Measurements from ENCODE around the gene RPTOR.
A peak's percentile ranks its signal among the peaks of the same experiment; 100 is the strongest.

RPTOR gene

GRCh38 chr17:80594431-80595269 is 50.0 kb downstream of the RPTOR start:
- no peak for TF ChIP-seq POLR2A (IDR thresholded peaks at IDR 0.05; ENCODE audit: low read length)
- TF ChIP-seq GATA1 (IDR thresholded peaks at IDR 0.05; ENCODE audit: low read depth, low read length) = no peak
- DNase-seq = no peak

DNA sequence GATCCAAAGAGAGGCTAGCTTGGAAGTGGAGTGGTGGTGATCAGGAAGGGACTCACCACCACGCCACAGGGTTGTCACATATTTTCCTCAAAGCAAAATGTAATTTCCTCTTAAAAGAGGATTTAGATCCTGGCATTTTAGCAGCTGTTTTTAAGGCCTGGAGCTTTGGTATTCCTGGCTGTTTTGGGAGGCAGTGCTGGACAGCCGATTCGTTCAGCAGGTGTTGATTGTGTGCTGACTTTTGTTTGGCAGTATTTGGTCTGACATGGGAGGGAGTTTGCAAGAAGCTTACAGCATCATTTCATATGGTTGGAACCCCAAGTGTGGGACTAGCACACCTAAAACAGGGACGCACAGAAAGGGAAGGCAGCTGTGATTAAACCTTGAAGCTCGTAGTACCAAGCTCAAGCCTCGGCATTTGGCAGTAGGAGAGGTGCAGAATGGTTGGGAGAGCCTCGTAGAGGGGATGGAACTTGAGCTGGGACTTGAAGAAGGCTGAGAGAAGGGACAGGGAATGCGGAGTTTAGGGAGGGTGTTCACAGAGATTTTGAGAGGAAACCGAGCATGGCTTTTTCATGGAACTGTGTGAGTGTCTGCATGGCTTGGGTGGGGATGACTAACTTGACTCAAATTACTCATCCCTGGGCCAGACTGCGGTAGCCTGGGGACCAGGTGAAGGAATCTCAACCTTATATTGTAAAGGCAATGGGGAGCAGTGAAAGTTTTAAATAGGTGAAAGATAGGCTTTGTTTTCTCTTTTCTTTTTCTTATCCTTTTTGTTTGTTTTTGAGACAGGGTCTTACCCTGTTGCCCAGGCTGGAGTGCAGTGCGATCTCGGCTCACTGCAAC is 52.3 kb downstream of the RPTOR start:
- TF ChIP-seq POLR2A (IDR thresholded peaks at IDR 0.05; ENCODE audit: low read length) (no peak), GATA1 (IDR thresholded peaks at IDR 0.05; ENCODE audit: low read depth, low read length) (no peak)
- no peak for DNase-seq

DNA sequence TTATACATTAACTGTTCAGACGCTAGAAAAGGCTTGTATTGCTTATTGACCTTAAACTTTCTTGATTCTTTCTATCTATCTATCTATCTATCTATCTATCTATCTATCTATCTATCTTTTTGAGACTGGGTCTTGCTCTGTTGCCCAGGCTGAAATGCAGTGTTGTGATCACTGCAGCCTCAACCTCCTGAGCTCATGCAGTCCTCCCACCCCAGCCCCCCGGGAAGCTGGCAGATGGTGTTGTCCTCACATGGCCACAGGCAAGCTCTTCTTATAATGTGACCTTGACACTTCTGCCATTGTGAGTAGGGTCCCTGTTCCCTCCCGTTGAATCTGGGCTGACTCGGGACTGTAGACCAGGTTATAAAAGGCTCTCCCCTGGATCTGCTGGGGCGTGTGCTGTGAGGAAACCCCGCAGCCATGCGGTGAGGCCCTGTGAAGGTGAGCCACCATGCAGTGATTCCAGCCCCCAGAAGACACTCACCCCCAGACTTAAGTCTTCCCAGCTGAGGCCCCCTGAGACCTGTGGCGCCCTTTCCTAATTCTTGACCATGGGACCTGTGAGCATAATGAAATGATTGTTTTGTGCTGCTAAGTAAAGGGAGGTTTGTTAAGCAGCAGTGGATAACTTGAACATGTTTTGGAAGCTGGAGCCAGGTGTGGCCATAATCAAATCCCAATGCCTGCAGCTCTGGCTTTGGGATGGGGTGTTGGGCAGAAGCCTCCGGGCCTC is 54.3 kb downstream of the RPTOR start:
- DNase-seq = no peak
- TF ChIP-seq POLR2A (IDR thresholded peaks at IDR 0.05; ENCODE audit: low read length) (no peak), GATA1 (IDR thresholded peaks at IDR 0.05; ENCODE audit: low read depth, low read length) (no peak)

DNA sequence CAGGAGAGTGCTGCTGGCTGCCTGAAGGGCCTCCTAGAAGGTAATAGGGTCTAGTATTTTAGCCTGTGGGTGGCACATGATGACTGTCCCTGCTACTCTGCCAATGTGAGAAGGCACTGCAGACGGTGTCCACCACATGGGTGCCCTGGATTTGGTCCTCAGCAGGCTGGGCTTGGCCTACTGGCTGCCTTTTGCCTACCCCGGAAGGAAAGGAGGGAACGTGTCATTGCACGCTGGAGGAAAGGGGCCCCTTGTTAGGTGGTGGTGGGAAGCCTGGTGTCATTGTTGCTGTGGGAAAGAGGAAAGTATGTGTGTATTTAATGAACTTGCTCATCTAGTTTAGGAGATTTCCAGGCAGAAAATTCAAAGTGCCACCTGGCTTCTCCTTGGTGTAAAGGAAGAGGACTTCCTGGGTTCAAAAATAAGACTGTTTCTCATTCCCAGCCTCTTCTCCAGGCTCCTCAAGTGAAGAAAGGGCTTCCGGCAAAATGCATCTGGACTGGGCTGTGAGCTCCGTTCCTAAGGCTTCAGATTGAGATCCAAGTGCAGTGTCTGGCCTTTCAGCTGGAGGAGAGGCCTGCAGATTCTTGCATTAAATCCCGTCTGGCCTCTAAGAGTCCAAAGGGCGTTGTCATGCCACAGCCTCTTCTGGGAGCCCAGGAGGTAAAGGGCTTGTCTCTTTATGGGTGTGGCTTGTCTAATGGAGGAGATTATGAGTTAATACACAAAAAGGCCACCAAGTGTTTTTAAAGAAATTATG is 55.1 kb downstream of the RPTOR start:
- peak; percentile 32 to 42 for DNase-seq
- no peak for TF ChIP-seq POLR2A (IDR thresholded peaks at IDR 0.05; ENCODE audit: low read length)
- no peak for TF ChIP-seq GATA1 (IDR thresholded peaks at IDR 0.05; ENCODE audit: low read depth, low read length)

DNA sequence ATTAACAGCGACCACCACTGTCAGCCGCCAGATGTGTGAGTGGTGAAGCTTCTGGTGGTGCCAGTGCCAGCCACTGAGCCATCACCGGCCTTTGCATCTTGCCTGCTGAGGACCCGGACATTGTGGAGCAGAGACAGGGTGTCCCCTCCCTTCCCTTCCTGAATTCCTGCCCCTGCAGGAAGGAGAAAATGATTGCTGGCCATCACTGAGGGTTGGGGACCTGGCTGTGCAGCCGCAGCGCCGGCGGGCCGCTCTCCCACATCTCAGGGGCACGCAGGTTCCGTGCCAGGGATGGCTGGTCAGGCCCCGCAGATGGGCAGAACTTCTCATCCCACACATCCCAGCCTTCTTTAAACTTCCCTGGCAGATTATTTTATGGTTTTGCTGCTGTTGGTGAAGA is 56.5 kb downstream of the RPTOR start:
- no peak for DNase-seq
- TF ChIP-seq GATA1 (IDR thresholded peaks at IDR 0.05; ENCODE audit: low read depth, low read length) (no peak), POLR2A (IDR thresholded peaks at IDR 0.05; ENCODE audit: low read length) (no peak)

DNA sequence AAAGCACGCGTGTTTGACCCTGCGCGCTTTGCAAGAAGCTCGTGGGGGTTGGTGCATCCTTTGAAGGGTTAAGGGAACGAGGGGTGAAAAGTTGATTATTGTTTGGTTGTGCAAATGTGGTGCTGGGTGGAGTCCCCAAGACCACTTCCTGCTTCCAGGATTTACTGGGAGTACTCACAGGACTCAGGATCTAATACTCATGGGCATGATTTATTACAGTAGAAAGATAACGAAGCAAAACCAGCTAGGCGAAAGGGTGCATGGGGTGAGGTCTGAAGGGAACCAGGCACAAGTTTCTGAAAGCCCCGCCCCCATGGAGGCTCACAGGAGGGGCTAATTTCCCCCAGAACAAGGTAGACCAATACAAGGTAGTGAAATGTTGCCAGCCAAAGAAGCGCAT is 58.8 kb downstream of the RPTOR start:
- TF ChIP-seq POLR2A (IDR thresholded peaks at IDR 0.05; ENCODE audit: low read length) (no peak), GATA1 (IDR thresholded peaks at IDR 0.05; ENCODE audit: low read depth, low read length) (no peak)
- DNase-seq = no peak

- TF ChIP-seq POLR2A (IDR thresholded peaks at IDR 0.05; ENCODE audit: low read length) (no peak), GATA1 (IDR thresholded peaks at IDR 0.05; ENCODE audit: low read depth, low read length) (no peak)
Observed at GRCh38 chr17:80604009-80604669, 59.5 kb downstream of the RPTOR start.

DNA sequence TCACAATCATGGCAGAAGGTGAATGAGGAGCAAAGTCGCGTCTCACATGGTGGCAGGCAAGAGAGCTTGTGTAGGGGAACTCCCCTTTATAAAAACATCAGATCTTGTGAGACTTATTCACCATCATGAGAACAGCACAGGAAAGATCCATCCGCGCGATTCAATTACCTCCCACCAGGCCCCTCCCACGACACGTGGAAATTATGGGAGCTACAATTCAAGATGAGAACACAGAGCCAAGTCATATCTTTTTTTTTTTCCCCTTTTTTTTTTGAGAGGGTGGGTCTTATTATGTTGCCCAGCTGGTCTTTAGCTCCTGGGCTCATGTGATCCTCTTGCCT is 60.0 kb downstream of the RPTOR start:
- DNase-seq = no peak
- TF ChIP-seq POLR2A (IDR thresholded peaks at IDR 0.05; ENCODE audit: low read length) (no peak), GATA1 (IDR thresholded peaks at IDR 0.05; ENCODE audit: low read depth, low read length) (no peak)

More at GRCh38 chr17:80604009-80604669, 59.5 kb downstream of the RPTOR start:
- DNase-seq = no peak

GRCh38 chr17:80605326-80606066 is 60.9 kb downstream of the RPTOR start:
- no peak for DNase-seq
- TF ChIP-seq GATA1 (IDR thresholded peaks at IDR 0.05; ENCODE audit: low read depth, low read length) (no peak), POLR2A (IDR thresholded peaks at IDR 0.05; ENCODE audit: low read length) (no peak)

- no peak for TF ChIP-seq GATA1 (IDR thresholded peaks at IDR 0.05; ENCODE audit: low read depth, low read length)
- no peak for TF ChIP-seq POLR2A (IDR thresholded peaks at IDR 0.05; ENCODE audit: low read length)
Observed at GRCh38 chr17:80608326-80608725, 63.7 kb downstream of the RPTOR start.

GRCh38 chr17:80609757-80610156 is 65.1 kb downstream of the RPTOR start:
- no peak for DNase-seq
- no peak for TF ChIP-seq GATA1 (IDR thresholded peaks at IDR 0.05; ENCODE audit: low read depth, low read length)

More at GRCh38 chr17:80608326-80608725, 63.7 kb downstream of the RPTOR start:
- DNase-seq = no peak

GRCh38 chr17:80611816-80612215 is 67.2 kb downstream of the RPTOR start:
- no peak for TF ChIP-seq GATA1 (IDR thresholded peaks at IDR 0.05; ENCODE audit: low read depth, low read length)
- DNase-seq = no peak

Measured in erythroblast (primary cell).